ENCODE data around the gene SLC39A9. TPM values are rescaled to one million over a fixed set of nuclear protein-coding genes. Genes with fewer than 3 reads are reported as not detected.

SLC39A9 gene
- polyA plus RNA-seq, 1 donor from 2014 or later, result 88.5 TPM

- no peaks in the 10 kb centered on the region for H3K36me3 ChIP-seq (ENCODE audit: insufficient read depth, low read length)
- no peak overlapping the region for H2AFZ ChIP-seq (ENCODE audit: low read depth, low read length)
These were observed 87.2 kb downstream of the SLC39A9 start for GRCh38 chr14:69485701-69486100.

GRCh38 chr14:69487226-69487625 is 88.7 kb downstream of the SLC39A9 start:
- no peaks in the 10 kb centered on the region for H3K9me3 ChIP-seq (ENCODE audit: low read length)
- H4K20me1 ChIP-seq (ENCODE audit: insufficient read depth), result no peaks in the 10 kb centered on the region
- H3K4me3 ChIP-seq (ENCODE audit: low read length), result no peak overlapping the region
- H2AFZ ChIP-seq (ENCODE audit: low read depth, low read length), result no peak overlapping the region
- H3K79me2 ChIP-seq (replicated peaks; ENCODE audit: insufficient read depth, low read length), result no peaks in the 10 kb centered on the region
- H3K36me3 ChIP-seq (ENCODE audit: insufficient read depth, low read length), result no peaks in the 10 kb centered on the region
- H3K27me3 ChIP-seq (ENCODE audit: insufficient read depth, low read depth, low read length), result peaks cover 44% of the 10 kb centered on the region
- H3K9me2 ChIP-seq (ENCODE audit: insufficient read depth, low read length), result no peaks in the 10 kb centered on the region
- H3K4me2 ChIP-seq (ENCODE audit: low read length), result no peak overlapping the region
- H3K27ac ChIP-seq (ENCODE audit: low read length), result no peak overlapping the region
- TF ChIP-seq EP300 (conservative IDR thresholded peaks at IDR 0.05; ENCODE audit: poor library complexity, severe bottlenecking) (no peak), SMC3 (conservative IDR thresholded peaks at IDR 0.05; ENCODE audit: poor library complexity) (no peak), REST (IDR thresholded peaks at IDR 0.05; ENCODE audit: borderline replicate concordance) (no peak), POLR2AphosphoS5 (IDR thresholded peaks at IDR 0.05) (no peak)
- no peaks in the 10 kb centered on the region for H3F3A ChIP-seq (ENCODE audit: insufficient read depth, low read length, poor library complexity, severe bottlenecking)
- no peak overlapping the region for H3K9ac ChIP-seq (ENCODE audit: low read length)

More at GRCh38 chr14:69485701-69486100, 87.2 kb downstream of the SLC39A9 start:
- Histone ChIP-seq H3K4me3 (ENCODE audit: low read length) (no peak overlapping the region), H3K27ac (ENCODE audit: low read length) (no peak overlapping the region), H3K9me3 (ENCODE audit: low read length) (no peaks in the 10 kb centered on the region), H3F3A (ENCODE audit: insufficient read depth, low read length, poor library complexity, severe bottlenecking) (no peaks in the 10 kb centered on the region), H4K20me1 (ENCODE audit: insufficient read depth) (no peaks in the 10 kb centered on the region), H3K27me3 (ENCODE audit: insufficient read depth, low read depth, low read length) (peaks cover 53% of the 10 kb centered on the region), H3K9me2 (ENCODE audit: insufficient read depth, low read length) (no peaks in the 10 kb centered on the region), H3K79me2 (replicated peaks; ENCODE audit: insufficient read depth, low read length) (no peaks in the 10 kb centered on the region), H3K9ac (ENCODE audit: low read length) (no peak overlapping the region), H3K4me2 (ENCODE audit: low read length) (no peak overlapping the region)
- TF ChIP-seq EZH2 (IDR thresholded peaks at IDR 0.05; ENCODE audit: borderline replicate concordance, insufficient read depth, low read length, poor library complexity, severe bottlenecking) (no peak), REST (IDR thresholded peaks at IDR 0.05; ENCODE audit: borderline replicate concordance) (no peak), EP300 (conservative IDR thresholded peaks at IDR 0.05; ENCODE audit: poor library complexity, severe bottlenecking) (no peak), CTCF (IDR thresholded peaks at IDR 0.05; ENCODE audit: poor library complexity, severe bottlenecking) (no peak), POLR2AphosphoS5 (IDR thresholded peaks at IDR 0.05) (no peak), MXI1 (conservative IDR thresholded peaks at IDR 0.05; ENCODE audit: poor library complexity, severe bottlenecking) (no peak), TAF1 (IDR thresholded peaks at IDR 0.05; ENCODE audit: low read depth) (no peak), SMC3 (conservative IDR thresholded peaks at IDR 0.05; ENCODE audit: poor library complexity) (no peak), RAD21 (conservative IDR thresholded peaks at IDR 0.05) (no peak)
